ENCODE measurements around the gene SHD.
A peak's percentile ranks its signal among the peaks of the same experiment; 100 is the strongest.

Gene SHD

GRCh38 chr19:4326215-4326836 is 47.3 kb downstream of the SHD start:
- no peak for DNase-seq (ENCODE audit: low read depth in 1 of 2, low spot score in 1 of 2)

- no peak for DNase-seq (ENCODE audit: low read depth in 1 of 2, low spot score in 1 of 2)
Observed at GRCh38 chr19:4326837-4327251, 47.8 kb downstream of the SHD start.

DNA sequence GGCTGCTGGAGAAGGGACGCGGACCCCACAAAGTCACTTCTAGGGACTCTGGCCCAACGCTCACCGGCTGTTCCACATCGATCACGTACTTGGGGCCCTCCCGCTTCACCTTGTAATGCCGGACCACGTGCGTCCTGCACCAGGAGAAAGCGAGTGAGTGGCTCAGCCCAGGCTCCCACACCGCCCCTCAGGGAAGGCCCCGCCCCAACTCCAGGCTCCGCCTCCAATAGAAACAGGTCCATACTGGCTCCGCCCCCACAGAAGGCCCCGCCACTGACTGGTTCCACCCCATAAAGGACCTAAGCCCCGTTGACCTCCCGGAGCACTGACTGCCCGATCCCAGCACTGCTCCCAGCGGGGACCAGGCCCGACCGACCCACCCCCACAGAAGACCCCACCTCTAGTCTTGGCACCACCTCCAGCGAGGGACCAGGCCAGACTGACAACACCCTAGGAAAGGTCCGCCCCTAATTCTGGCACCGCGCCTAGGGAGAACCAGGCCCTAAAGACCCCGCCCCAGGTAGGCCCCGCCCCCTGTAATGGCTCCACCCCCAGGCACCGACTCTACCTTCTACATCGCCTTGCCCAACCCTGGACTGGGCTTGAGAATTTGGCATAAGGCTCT is 48.3 kb downstream of the SHD start:
- DNase-seq (ENCODE audit: low read depth in 1 of 2, low spot score in 1 of 2): peak; percentile 21 to 71

- peak in 1 of 2 donors; percentile 8 for DNase-seq (ENCODE audit: low read depth in 1 of 2, low spot score in 1 of 2)
Observed at GRCh38 chr19:4327877-4328242, 48.8 kb downstream of the SHD start.

DNA sequence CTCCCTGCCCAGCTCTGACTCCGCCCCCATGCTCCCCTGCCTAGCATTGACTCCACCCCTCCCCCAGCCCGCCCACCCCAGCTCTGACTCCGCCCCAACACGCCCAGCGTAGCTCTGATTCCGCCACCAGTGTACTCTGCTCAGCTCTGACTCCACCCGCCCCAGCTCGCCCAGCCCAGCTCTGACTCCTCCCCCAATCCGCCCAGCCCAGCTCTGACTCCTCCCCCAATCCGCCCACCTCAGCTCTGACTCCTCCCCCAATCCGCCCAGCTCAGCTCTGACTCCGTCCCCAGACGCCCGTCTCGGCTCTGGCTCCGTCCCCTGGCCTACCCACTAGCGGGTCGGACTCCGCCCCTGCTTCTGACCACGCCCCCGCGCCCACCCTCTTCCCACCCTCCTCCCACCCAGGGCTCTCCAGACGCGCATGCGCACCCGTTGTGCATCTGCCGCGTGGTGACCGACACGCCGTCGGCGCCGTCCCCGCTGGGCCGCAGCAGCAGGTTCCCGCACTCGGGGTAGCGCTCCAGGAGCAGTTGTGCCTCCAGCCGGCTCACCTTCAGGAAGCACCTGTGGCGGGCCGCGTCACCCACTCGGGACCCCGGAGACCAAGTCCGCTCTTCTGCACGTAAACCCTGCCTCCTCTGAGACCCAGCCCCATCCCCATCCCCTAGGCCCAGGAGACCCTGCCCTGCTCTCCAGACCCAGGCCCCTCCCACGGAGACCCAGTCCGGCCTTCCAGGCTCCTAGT is 49.4 kb downstream of the SHD start:
- DNase-seq (ENCODE audit: low read depth in 1 of 2, low spot score in 1 of 2): peak; percentile 94 to 99

GRCh38 chr19:4328991-4329681 is 50.1 kb downstream of the SHD start:
- peak in 1 of 2 donors; percentile 34 for DNase-seq (ENCODE audit: low read depth in 1 of 2, low spot score in 1 of 2)

DNA sequence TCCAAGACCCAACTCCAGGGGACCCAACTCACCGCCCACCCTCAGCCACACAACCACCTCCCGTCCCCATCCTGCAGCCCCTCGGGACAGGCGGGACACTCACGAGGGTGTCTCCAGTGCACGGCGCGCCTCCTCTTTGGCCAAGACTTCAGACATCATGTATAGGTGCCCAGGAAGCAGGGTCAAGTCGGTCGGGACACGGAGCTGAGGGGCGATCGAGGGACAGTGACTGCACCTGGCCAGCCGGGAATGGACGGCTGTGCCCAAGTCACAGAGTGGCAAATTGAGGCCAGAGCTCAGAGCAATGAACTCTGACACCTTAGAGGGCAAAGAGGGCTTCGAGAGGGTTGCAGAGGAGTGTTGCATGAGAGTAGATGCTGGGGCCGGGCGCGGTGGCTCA is 50.8 kb downstream of the SHD start:
- no peak for DNase-seq (ENCODE audit: low read depth in 1 of 2, low spot score in 1 of 2)

DNA sequence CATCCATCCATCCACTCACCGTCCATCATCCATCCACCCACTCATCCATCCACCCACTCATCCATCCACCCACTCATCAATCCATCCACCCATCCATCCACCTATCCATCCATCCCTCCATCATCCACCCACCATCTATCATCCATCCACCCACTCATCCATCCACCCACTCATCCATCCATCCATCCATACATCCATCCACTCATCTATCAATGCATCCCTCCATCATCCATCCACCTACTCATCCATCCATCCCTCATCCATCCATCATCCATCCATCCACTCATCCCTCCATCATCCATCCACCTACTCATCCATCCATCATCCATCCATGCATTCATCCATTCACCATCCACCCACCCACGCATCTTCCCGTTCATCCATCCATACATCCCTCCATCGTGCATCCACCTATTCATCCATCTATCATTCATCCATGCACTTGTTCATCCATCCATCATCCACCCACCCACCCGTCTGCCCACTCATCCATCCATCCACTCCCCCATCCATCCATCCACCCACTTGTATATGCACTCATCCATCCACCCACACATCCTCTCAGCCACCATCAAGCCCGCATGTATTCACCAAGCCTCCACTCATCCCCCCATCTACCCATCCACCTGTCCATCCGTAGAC is 56.0 kb downstream of the SHD start:
- no peak for DNase-seq (ENCODE audit: low read depth in 1 of 2, low spot score in 1 of 2)

- no peak for DNase-seq (ENCODE audit: low read depth in 1 of 2, low spot score in 1 of 2)
Observed at GRCh38 chr19:4337906-4338440, 58.9 kb downstream of the SHD start.

GRCh38 chr19:4338441-4339355 is 59.6 kb downstream of the SHD start, which contains the start of gene STAP2:
STAP2 (minus strand) TSS chr19:4338827; CDS start chr19:4338753, 74 bp downstream.
- DNase-seq (ENCODE audit: low read depth in 1 of 2, low spot score in 1 of 2): peak in 1 of 2 donors; percentile 17

All from activated CD4-positive, alpha-beta T cell treated with anti-CD3 and anti-CD28 coated beads, Interleukin-2, amount 50 U/mL, for 24 hours (primary cell).